GM23338 (cell line): ENCODE results near the gene ORC6. TPM values are rescaled to one million over a fixed set of nuclear protein-coding genes. Genes with fewer than 3 reads are reported as not detected.

Experiments used
- ATAC-seq: fragments of 200-7000 bp; cut with Tn5 transposase; 3 replicates; pipeline ENCODE4 v1.9.1; 2020
- DNase-seq: peaks from one replicate; pipeline ENCODE4 v3.0.0-alpha.2; 2015; ENCODE audit warnings: low spot score
- H2AFZ ChIP-seq: fragments of 200-600 bp; sonication (generic); 2 replicates; pipeline ENCODE4 v1.8.0; 2016; ENCODE audit warnings: antibody characterized with exemption, mild to moderate bottlenecking, moderate library complexity
- H3F3A ChIP-seq: fragments of 200-600 bp; sonication (generic); replicated peaks from 2 replicates; pipeline ENCODE4 v1.8.0; 2017; ENCODE audit warnings: antibody characterized with exemption, mixed run types, low read depth
- H3K27ac ChIP-seq: fragments of 200-600 bp; sonication (generic); 2 replicates; pipeline ENCODE4 v1.6.1; 2016; ENCODE audit warnings: low read depth
- H3K27me3 ChIP-seq: fragments of 200-600 bp; sonication (generic); 2 replicates; pipeline ENCODE4 v1.8.0; 2016; ENCODE audit warnings: mild to moderate bottlenecking, mixed run types, moderate library complexity; ENCODE audit not compliant: insufficient read depth
- H3K36me3 ChIP-seq: fragments of 200-600 bp; sonication (generic); 2 replicates; pipeline ENCODE4 v1.8.0; 2016; ENCODE audit warnings: mild to moderate bottlenecking; ENCODE audit not compliant: insufficient read depth
- H3K4me1 ChIP-seq: fragments of 200-600 bp; sonication (generic); 2 replicates; pipeline ENCODE4 v1.8.0; 2016; ENCODE audit warnings: mild to moderate bottlenecking, moderate library complexity; ENCODE audit not compliant: insufficient read depth
- H3K4me2 ChIP-seq: fragments of 200-600 bp; sonication (generic); 2 replicates; pipeline ENCODE4 v1.7.1; 2017; ENCODE audit warnings: mixed run types
- H3K4me3 ChIP-seq: fragments of 200-600 bp; sonication (generic); 2 replicates; pipeline ENCODE4 v1.6.1; 2016; ENCODE audit warnings: mixed run types
- H3K79me2 ChIP-seq: fragments of 200-600 bp; sonication (generic); replicated peaks from 2 replicates; pipeline ENCODE4 v1.8.0; 2017; ENCODE audit warnings: mild to moderate bottlenecking; ENCODE audit not compliant: insufficient read depth
- H3K9me2 ChIP-seq: fragments of 200-600 bp; sonication (generic); 2 replicates; pipeline ENCODE4 v1.8.0; 2017; ENCODE audit not compliant: insufficient read depth
- H4K20me1 ChIP-seq: fragments of 200-600 bp; sonication (generic); replicated peaks from 2 replicates; pipeline ENCODE4 v1.8.0; 2017; ENCODE audit warnings: mild to moderate bottlenecking; ENCODE audit not compliant: insufficient read depth
- H3K27ac Mint-ChIP-seq: 2 replicates; pipeline ENCODE4 v1.8.0; 2020; ENCODE audit warnings: inconsistent platforms, mild to moderate bottlenecking, moderate library complexity, mixed read lengths
- H3K27me3 Mint-ChIP-seq: 3 replicates; pipeline ENCODE4 v1.8.0; 2022; ENCODE audit warnings: low read depth, mild to moderate bottlenecking, moderate library complexity, mixed read lengths, inconsistent platforms; ENCODE audit not compliant: insufficient read depth, poor library complexity
- H3K36me3 Mint-ChIP-seq: 3 replicates; pipeline ENCODE4 v1.8.0; 2021; ENCODE audit warnings: low read depth, mild to moderate bottlenecking, inconsistent platforms, moderate library complexity, mixed read lengths
- H3K4me1 Mint-ChIP-seq: 3 replicates; pipeline ENCODE4 v1.8.0; 2020; ENCODE audit warnings: mild to moderate bottlenecking, inconsistent platforms, mixed read lengths
- H3K4me3 Mint-ChIP-seq: 3 replicates; pipeline ENCODE4 v1.8.0; 2021; ENCODE audit warnings: moderate library complexity, mild to moderate bottlenecking, inconsistent platforms, mixed read lengths
- H3K9me3 Mint-ChIP-seq: 3 replicates; pipeline ENCODE4 v1.8.0; 2020; ENCODE audit warnings: moderate library complexity, mild to moderate bottlenecking, inconsistent platforms, mixed read lengths
- CREB1 ChIP-seq: fragments of 250-450 bp; sonication (Bioruptor Pico); IDR thresholded peaks from 2 replicates; pipeline ENCODE4 v1.5.0; 2020; ENCODE audit warnings: low read depth, mild to moderate bottlenecking, moderate library complexity
- EZH2 ChIP-seq: fragments of 200-600 bp; sonication (generic); IDR thresholded peaks from one replicate; pipeline ENCODE4 v1.8.0; 2017; ENCODE audit warnings: antibody characterized with exemption, mild to moderate bottlenecking, low read depth; ENCODE audit not compliant: unreplicated experiment
- EZH2phosphoT487 ChIP-seq: fragments of 200-600 bp; sonication (generic); IDR thresholded peaks from one replicate; pipeline ENCODE4 v1.8.1; 2018; ENCODE audit warnings: antibody characterized with exemption; ENCODE audit not compliant: unreplicated experiment
- JUNB ChIP-seq: IDR thresholded peaks from one replicate; pipeline ENCODE4 v1.6.1; 2016; ENCODE audit warnings: antibody characterized with exemption; ENCODE audit not compliant: unreplicated experiment
- NANOG ChIP-seq: IDR thresholded peaks from 2 replicates; pipeline ENCODE4 v1.6.1; 2016; ENCODE audit warnings: antibody characterized with exemption, borderline replicate concordance
- POLR2AphosphoS5 ChIP-seq: IDR thresholded peaks from 2 replicates; pipeline ENCODE4 v1.6.1; 2016; ENCODE audit warnings: antibody characterized with exemption, low read depth
- STAT1 ChIP-seq: IDR thresholded peaks from one replicate; pipeline ENCODE4 v1.6.1; 2016; ENCODE audit warnings: antibody characterized with exemption; ENCODE audit not compliant: unreplicated experiment
- ZNF114 ChIP-seq: fragments of 250-450 bp; sonication (Bioruptor Pico); IDR thresholded peaks from 2 replicates; pipeline ENCODE4 v1.5.0; 2020; ENCODE audit warnings: mild to moderate bottlenecking, moderate library complexity
- ZNF331 ChIP-seq: fragments of 250-450 bp; sonication (Bioruptor Pico); IDR thresholded peaks from 2 replicates; pipeline ENCODE4 v1.5.0; 2020; ENCODE audit warnings: low read depth, mild to moderate bottlenecking, moderate library complexity
- polyA plus RNA-seq: library from polyadenylated mRNA; unstranded; fragments of >200 nt; fragmentation: Nextera tagmentation; extraction: Ambion mirVana; gene quantifications from 2 replicates; pipeline ENCODE4 v1.2.1, GENCODE V29; 2016
- total RNA-seq: library from RNA; depleted of rRNA; stranded (reverse); fragments of >200 nt; shearing (Covaris generic); gene quantifications from 2 replicates; pipeline ENCODE4 v1.2.3, GENCODE V29; 2014
- TF ChIP-seq, protein P1 (sequence below), 2 experiments: fragments of 200-600 bp in 1 of 2; sonication (generic) in 1 of 2; conservative IDR thresholded peaks; 2 replicates each; pipeline versions ENCODE4 v1.5.1 to v1.6.1; 2016 to 2017; ENCODE audit warnings: antibody characterized with exemption in 2 of 2, low read depth in 2 of 2, mild to moderate bottlenecking in 2 of 2, moderate library complexity in 1 of 2
- TF ChIP-seq, protein P2 (sequence below): IDR thresholded peaks from 2 replicates; pipeline ENCODE4 v1.6.1; 2016; ENCODE audit warnings: antibody characterized with exemption
- TF ChIP-seq, protein P3 (sequence below): IDR thresholded peaks from one replicate; pipeline ENCODE4 v1.6.1; 2018; ENCODE audit warnings: antibody characterized with exemption; ENCODE audit not compliant: unreplicated experiment
- TF ChIP-seq, protein P4 (sequence below): fragments of 250-450 bp; sonication (Bioruptor Pico); IDR thresholded peaks from 2 replicates; pipeline ENCODE4 v1.5.0; 2020; ENCODE audit warnings: mild to moderate bottlenecking, moderate library complexity

The ORC6 gene
- total and polyA plus RNA-seq, 2 experiments from 2014 or later, result 71.5 to 92.0 TPM

DNA sequence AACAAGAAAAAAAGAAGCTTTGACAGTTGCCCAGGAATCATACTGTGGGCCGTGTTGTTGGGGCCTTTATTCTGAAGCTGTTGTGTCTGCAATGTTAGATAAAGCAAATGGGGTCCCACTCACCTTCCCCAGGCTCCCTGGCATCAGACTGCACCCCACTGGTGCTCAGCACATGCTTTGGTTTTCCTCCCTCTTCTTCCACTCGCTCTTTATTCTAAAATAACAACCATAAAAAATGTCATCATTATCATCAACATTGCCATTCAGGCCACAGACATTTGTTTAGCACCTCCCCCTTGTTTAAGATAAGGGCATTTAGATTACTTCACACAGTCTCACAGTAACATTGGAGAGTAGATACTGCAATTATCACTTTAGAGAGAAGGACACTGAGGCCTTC lies 50.5 kb downstream of the ORC6 start:
- Histone ChIP-seq H4K20me1 (no peaks in the 10 kb centered on the region), H3K36me3 (no peaks in the 10 kb centered on the region), H3K9me2 (no peaks in the 10 kb centered on the region), H3F3A (no peaks in the 10 kb centered on the region), H2AFZ (no peak overlapping the region), H3K27me3 (no peaks in the 10 kb centered on the region), H3K4me2 (no peak overlapping the region), H3K4me3 (no peak overlapping the region), H3K4me1 (peaks cover 3% of the 10 kb centered on the region; the same call in 1 of the 2 replicates), H3K27ac (no peak overlapping the region), H3K79me2 (no peaks in the 10 kb centered on the region)
- H3K4me3 Mint-ChIP-seq, result no peak overlapping the region
- ATAC-seq, result no peak
- H3K4me1 Mint-ChIP-seq, result peaks cover 6% of the 10 kb centered on the region
- no peaks in the 10 kb centered on the region; the same call in 2 of the 3 replicates for H3K9me3 Mint-ChIP-seq
- no peaks in the 10 kb centered on the region for H3K36me3 Mint-ChIP-seq
- no peak for DNase-seq
- H3K27me3 Mint-ChIP-seq, result peaks cover 10% of the 10 kb centered on the region
- TF ChIP-seq JUNB (no peak), ZNF114 (no peak), CREB1 (CRISPR knock-in tag) (no peak), STAT1 (no peak), ZNF331 (CRISPR knock-in tag) (no peak), NANOG (no peak), POLR2AphosphoS5 (no peak), EZH2 (no peak), EZH2phosphoT487 (no peak)
- TF ChIP-seq, protein P1, sequence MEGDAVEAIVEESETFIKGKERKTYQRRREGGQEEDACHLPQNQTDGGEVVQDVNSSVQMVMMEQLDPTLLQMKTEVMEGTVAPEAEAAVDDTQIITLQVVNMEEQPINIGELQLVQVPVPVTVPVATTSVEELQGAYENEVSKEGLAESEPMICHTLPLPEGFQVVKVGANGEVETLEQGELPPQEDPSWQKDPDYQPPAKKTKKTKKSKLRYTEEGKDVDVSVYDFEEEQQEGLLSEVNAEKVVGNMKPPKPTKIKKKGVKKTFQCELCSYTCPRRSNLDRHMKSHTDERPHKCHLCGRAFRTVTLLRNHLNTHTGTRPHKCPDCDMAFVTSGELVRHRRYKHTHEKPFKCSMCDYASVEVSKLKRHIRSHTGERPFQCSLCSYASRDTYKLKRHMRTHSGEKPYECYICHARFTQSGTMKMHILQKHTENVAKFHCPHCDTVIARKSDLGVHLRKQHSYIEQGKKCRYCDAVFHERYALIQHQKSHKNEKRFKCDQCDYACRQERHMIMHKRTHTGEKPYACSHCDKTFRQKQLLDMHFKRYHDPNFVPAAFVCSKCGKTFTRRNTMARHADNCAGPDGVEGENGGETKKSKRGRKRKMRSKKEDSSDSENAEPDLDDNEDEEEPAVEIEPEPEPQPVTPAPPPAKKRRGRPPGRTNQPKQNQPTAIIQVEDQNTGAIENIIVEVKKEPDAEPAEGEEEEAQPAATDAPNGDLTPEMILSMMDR (conservative IDR thresholded peaks at IDR 0.05; ENCODE audit: low read depth in 2 of 2), result no peak
- TF ChIP-seq, protein P2, sequence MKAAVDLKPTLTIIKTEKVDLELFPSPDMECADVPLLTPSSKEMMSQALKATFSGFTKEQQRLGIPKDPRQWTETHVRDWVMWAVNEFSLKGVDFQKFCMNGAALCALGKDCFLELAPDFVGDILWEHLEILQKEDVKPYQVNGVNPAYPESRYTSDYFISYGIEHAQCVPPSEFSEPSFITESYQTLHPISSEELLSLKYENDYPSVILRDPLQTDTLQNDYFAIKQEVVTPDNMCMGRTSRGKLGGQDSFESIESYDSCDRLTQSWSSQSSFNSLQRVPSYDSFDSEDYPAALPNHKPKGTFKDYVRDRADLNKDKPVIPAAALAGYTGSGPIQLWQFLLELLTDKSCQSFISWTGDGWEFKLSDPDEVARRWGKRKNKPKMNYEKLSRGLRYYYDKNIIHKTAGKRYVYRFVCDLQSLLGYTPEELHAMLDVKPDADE, result no peak
- TF ChIP-seq, protein P3, sequence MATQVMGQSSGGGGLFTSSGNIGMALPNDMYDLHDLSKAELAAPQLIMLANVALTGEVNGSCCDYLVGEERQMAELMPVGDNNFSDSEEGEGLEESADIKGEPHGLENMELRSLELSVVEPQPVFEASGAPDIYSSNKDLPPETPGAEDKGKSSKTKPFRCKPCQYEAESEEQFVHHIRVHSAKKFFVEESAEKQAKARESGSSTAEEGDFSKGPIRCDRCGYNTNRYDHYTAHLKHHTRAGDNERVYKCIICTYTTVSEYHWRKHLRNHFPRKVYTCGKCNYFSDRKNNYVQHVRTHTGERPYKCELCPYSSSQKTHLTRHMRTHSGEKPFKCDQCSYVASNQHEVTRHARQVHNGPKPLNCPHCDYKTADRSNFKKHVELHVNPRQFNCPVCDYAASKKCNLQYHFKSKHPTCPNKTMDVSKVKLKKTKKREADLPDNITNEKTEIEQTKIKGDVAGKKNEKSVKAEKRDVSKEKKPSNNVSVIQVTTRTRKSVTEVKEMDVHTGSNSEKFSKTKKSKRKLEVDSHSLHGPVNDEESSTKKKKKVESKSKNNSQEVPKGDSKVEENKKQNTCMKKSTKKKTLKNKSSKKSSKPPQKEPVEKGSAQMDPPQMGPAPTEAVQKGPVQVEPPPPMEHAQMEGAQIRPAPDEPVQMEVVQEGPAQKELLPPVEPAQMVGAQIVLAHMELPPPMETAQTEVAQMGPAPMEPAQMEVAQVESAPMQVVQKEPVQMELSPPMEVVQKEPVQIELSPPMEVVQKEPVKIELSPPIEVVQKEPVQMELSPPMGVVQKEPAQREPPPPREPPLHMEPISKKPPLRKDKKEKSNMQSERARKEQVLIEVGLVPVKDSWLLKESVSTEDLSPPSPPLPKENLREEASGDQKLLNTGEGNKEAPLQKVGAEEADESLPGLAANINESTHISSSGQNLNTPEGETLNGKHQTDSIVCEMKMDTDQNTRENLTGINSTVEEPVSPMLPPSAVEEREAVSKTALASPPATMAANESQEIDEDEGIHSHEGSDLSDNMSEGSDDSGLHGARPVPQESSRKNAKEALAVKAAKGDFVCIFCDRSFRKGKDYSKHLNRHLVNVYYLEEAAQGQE, result no peak
- TF ChIP-seq, protein P4, sequence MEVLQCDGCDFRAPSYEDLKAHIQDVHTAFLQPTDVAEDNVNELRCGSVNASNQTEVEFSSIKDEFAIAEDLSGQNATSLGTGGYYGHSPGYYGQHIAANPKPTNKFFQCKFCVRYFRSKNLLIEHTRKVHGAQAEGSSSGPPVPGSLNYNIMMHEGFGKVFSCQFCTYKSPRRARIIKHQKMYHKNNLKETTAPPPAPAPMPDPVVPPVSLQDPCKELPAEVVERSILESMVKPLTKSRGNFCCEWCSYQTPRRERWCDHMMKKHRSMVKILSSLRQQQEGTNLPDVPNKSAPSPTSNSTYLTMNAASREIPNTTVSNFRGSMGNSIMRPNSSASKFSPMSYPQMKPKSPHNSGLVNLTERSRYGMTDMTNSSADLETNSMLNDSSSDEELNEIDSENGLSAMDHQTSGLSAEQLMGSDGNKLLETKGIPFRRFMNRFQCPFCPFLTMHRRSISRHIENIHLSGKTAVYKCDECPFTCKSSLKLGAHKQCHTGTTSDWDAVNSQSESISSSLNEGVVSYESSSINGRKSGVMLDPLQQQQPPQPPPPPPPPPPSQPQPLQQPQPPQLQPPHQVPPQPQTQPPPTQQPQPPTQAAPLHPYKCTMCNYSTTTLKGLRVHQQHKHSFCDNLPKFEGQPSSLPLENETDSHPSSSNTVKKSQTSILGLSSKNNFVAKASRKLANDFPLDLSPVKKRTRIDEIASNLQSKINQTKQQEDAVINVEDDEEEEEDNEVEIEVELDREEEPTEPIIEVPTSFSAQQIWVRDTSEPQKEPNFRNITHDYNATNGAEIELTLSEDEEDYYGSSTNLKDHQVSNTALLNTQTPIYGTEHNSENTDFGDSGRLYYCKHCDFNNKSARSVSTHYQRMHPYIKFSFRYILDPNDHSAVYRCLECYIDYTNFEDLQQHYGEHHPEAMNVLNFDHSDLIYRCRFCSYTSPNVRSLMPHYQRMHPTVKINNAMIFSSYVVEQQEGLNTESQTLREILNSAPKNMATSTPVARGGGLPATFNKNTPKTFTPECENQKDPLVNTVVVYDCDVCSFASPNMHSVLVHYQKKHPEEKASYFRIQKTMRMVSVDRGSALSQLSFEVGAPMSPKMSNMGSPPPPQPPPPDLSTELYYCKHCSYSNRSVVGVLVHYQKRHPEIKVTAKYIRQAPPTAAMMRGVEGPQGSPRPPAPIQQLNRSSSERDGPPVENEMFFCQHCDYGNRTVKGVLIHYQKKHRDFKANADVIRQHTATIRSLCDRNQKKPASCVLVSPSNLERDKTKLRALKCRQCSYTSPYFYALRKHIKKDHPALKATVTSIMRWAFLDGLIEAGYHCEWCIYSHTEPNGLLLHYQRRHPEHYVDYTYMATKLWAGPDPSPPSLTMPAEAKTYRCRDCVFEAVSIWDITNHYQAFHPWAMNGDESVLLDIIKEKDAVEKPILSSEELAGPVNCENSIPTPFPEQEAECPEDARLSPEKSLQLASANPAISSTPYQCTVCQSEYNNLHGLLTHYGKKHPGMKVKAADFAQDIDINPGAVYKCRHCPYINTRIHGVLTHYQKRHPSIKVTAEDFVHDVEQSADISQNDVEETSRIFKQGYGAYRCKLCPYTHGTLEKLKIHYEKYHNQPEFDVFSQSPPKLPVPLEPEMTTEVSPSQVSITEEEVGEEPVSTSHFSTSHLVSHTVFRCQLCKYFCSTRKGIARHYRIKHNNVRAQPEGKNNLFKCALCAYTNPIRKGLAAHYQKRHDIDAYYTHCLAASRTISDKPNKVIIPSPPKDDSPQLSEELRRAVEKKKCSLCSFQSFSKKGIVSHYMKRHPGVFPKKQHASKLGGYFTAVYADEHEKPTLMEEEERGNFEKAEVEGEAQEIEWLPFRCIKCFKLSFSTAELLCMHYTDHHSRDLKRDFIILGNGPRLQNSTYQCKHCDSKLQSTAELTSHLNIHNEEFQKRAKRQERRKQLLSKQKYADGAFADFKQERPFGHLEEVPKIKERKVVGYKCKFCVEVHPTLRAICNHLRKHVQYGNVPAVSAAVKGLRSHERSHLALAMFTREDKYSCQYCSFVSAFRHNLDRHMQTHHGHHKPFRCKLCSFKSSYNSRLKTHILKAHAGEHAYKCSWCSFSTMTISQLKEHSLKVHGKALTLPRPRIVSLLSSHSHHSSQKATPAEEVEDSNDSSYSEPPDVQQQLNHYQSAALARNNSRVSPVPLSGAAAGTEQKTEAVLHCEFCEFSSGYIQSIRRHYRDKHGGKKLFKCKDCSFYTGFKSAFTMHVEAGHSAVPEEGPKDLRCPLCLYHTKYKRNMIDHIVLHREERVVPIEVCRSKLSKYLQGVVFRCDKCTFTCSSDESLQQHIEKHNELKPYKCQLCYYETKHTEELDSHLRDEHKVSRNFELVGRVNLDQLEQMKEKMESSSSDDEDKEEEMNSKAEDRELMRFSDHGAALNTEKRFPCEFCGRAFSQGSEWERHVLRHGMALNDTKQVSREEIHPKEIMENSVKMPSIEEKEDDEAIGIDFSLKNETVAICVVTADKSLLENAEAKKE (CRISPR knock-in tag), result no peak
- no peak overlapping the region for H3K27ac Mint-ChIP-seq
